PC-9 (cell line): ENCODE results near the gene EEF1AKMT3.

ENCODE experiments used
- CTCF ChIP-seq: fragments of 200-600 bp; sonication (generic); conservative IDR thresholded peaks from 2 replicates; pipeline ENCODE4 v1.6.1; 2017; ENCODE audit warnings: mixed run types, antibody characterized with exemption, mild to moderate bottlenecking, moderate library complexity
- EZH2 ChIP-seq: fragments of 200-600 bp; sonication (generic); IDR thresholded peaks from 2 replicates; pipeline ENCODE4 v1.8.0; 2017; ENCODE audit warnings: antibody characterized with exemption, low read depth

GRCh38 chr12:57810450-57810849, 38.0 kb downstream of the EEF1AKMT3 start:
- TF ChIP-seq CTCF (no peak), EZH2 (no peak)
